Hindlimb muscle (tissue), 1 donor: ENCODE measurements around the gene ZNF8. TPM values are rescaled to one million over a fixed set of nuclear protein-coding genes. Genes with fewer than 3 reads are reported as not detected.
A peak's percentile ranks its signal among the peaks of the same experiment; 100 is the strongest.
"Not testable (repeated sequence)": the region's sequence is repeated elsewhere in the genome, so short reads cannot be mapped to it uniquely, and the experiment has no call there.

Experiments used
- DNase-seq: peaks from one replicate; pipeline ENCODE4 v3.0.0-alpha.2; 2013
- polyA plus RNA-seq: library from polyadenylated mRNA; unstranded; fragments of 120-200 nt; gene quantifications from one replicate; pipeline ENCODE4 v1.2.1, GENCODE V29; 2013; ENCODE audit not compliant: insufficient read length

The ZNF8 gene
- polyA plus RNA-seq: 5.7 TPM

DNA sequence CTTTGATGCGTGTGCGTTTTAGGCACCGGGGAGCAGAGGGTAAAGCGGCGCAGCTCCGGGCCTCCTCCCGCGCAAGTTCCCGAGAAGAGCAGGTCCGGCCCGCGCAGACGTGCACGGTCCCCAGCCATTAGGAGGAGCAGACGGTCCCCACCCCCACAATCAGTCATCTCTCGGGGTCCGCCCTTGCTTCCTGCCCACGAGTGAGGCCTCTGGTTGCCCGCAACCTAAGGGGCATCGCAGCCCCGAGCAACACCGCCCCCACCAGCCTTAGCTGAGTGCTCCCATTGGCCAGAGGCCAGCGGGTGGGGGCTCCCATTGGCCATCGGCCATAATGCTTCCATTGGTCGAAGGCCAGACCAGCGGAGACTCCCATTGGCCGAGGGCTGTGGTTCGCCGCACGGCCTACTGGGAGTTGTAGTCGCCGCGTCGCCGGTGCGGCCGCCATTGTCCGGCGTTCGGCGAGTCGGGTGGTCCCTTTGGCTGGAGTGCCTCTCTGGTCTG is at the start of gene ZNF8:
ZNF8 (plus strand) TSS at position 415 of the 501 bp plus-strand sequence. CDS start 127 bp downstream, outside the sequence.
- peak; percentile 97 for DNase-seq

DNA sequence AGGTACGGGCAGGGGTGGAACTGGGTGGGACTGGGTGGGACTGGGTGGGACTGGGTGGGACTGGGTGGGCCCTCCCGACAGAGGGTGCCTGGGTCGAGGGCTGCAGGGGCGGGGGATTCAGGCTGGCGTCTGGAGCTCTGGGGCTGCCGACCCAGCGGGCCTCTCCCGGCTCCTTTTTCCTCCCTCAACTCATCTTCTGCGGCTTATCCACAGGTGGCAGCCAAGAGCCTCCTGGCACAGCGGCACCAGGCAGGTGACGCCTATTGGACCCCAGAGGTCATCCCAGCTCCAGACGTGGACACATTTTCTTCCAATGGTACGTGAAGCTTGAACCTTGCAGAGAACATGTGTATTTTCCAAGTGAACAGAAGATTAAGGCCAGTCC is 49.5 kb upstream of the ZNF8 start:
- DNase-seq: peak; percentile 18

DNA sequence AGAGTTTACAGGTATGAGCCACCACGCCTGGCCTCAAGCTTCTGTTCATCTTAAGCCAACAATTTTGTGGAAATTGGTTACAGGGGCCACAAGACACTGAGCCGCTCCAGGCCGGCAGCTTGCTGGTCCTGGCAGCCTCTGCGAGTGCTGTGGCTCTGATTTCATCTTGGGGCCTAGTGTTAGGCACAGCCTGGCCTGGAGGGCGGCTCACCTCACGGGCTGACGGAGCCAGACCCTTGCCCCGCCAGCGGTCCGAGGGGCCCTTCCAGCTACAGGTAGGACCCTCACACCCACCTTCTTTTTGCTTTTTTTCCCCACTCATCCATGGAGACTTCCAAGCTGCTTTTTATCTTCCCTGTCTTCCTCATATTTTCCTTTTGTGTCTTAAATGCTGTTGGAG is 41.4 kb upstream of the ZNF8 start:
- DNase-seq: no peak

DNA sequence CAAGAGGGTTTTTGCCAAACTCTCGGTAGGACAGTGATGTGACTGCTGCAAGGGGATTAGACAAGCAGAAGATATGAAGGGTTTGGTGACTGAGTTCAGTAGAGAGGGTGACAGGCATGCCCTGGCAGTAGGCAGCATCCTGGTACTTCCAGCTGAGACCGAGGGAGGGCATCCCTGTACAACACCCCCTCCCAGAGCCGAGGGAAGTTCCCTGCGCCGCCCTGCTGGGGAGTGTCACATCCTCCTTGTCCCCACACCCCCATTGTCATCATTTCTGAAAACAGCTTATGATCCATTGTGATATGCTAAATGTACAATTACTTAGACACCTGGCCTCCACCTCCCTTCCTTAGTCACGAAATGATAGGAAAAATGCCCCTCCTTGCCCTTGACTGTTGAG is 35.4 kb upstream of the ZNF8 start:
- no peak for DNase-seq

DNA sequence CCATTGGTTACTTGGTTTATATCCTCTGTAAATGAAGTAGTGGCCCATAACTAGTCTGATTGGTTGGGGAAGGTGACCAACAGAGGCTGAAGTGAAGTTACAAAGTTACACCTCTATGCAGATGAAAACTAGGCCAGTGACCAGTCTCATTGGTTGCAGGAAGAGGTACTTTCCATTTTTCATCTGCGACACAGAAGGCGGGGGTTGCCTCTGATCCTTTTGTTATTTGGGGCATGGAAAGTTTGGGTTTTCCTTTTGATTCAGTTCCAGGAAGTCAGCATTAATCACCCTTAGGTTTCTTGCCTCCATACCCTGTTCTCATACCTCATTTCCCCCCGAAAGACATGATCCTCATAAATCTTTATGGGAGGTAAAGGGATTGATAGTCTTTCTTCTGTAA is 29.9 kb upstream of the ZNF8 start:
- no peak for DNase-seq

DNA sequence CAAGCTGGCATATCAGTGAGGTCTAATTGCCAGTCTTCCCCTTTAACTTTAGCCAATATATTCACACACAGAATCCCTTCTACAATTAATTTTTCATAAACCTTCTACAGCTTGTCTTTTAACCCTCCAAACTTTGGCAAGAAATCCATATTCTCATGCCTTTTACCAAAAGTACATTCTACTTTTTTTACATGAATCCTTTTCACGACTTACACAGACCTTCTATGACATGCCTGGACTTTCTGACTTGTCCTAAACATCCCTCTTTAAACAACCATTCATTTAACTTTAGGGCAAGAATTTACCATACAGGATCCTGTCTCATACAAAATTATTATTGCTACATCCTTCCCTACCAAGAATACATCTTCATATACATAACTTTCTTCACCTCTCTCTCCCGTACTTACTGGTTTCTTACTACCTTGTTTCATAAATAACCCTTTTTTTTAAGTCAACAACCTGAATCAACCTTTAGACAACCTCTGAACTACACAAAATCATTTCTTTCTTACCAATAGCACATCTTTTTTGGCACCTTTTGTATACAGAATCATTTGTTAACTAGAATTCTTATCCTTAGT is 26.6 kb upstream of the ZNF8 start:
- DNase-seq: no peak

DNA sequence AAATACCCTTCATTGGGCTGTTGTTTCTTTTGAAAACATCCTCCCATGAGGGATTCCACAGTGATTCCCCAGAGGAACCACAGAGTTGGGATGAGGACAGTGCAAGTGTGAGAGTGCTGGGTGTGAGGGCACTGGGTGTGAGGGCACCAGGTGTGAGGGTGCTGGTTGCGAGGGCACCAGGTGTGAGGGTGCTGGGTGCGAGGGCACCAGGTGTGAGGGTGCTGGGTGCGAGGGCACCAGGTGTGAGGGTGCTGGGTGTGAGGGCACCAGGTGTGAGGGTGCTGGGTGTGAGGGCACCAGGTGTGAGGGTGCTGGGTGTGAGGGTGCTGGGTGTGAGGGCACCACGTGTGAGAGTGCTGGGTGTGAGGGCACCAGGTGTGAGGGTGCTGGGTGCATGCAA is 20.5 kb upstream of the ZNF8 start:
- not testable (repeated sequence) for DNase-seq

DNA sequence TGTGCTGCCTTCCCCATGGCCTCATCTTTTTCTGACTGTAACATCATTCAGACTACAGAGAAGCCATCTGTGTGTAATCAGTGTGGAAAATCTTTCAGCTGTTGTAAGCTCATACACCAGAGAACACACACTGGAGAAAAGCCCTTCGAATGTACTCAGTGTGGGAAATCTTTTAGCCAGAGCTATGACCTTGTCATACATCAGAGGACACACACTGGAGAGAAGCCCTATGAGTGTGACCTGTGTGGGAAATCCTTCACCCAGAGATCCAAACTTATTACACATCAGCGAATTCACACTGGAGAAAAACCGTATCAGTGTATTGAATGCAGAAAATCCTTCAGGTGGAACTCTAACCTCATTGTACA is 17.2 kb upstream of the ZNF8 start:
- no peak for DNase-seq

DNA sequence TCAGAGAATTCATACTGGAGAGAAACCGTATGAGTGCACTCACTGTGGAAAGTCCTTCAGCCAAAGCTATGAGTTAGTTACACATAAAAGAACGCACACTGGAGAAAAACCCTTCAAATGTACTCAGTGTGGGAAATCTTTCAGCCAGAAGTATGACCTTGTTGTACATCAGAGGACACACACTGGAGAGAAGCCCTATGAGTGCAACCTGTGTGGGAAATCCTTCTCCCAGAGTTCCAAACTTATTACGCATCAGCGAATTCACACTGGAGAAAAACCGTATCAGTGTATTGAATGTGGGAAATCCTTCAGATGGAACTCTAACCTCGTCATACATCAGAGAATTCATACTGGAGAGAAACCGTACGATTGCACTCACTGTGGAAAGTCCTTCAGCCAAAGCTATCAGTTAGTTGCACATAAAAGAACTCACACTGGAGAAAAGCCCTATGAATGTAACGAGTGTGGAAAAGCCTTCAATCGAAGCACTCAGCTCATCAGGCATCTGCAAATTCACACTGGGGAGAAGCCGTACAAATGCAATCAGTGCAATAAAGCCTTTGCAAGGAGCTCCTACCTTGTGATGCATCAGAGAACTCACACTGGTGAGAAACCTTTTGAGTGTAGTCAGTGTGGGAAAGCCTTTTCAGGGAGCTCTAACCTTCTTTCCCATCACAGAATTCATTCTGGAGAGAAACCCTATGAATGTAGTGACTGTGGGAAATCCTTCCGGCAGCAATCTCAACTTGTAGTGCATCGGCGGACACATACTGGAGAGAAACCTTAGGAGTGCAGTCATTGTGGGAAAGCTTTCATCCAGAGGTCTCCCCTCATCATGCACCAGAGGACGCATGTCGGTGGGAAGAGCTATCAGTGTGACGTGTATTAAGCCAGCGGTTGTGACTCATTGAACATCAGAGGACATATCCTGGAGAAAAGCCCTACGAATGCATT is 16.5 kb upstream of the ZNF8 start:
- DNase-seq: no peak

DNA sequence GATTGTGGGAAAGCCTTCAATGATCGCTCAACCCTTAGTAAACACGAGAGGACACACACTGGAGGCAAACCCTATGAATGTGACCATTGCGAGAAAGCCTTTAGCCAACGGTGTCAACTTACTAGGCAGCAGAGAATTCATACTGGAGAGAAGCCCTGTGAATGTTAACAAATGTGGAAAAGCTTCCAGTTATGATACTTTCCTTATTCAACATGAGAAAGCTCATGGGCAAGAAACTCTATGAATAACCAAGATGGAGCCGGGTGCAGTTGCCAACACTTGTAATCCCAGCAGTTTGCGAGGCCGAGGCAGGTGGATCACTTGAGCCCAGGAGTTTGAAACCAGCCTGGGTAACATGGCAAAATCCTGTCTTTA is 15.8 kb upstream of the ZNF8 start:
- no peak for DNase-seq

DNA sequence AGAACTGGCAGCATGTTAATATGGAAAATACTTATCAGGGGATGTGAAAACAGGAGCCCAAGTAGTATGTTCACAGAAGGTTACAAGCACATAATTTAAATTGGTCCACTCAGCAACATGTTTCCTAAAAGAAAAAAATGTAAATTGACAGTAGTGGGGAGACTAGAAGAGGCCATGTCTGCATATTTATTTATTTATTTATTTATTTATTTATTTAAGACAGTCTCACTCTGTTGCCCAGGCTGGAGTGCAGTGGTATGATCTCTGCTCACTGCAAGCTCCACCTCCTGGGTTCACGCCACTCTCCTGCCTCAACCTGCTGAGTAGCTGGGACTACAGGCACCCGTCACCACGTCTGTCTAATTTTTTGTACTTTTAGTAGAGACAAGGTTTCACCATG is 13.7 kb upstream of the ZNF8 start:
- DNase-seq: no peak

DNA sequence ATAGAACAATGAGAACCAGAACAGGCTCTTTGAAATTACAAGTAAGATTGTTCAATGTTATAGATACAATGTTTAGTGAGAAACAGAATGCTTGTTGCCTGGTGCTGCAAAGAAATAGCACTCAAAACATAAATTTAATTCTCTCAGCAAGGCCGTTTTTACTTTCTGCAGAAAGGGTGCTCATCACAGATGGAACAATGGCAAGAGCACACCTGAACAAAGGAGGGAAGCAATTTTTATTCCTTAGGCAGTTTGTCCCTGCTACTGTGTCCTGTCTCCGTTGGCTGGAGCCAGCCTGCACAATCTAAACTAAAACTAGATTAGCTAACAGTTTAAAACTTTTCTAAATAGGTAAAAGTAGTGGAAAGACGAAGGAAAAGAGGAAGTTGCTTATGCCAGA is 10.4 kb upstream of the ZNF8 start:
- DNase-seq: no peak

DNA sequence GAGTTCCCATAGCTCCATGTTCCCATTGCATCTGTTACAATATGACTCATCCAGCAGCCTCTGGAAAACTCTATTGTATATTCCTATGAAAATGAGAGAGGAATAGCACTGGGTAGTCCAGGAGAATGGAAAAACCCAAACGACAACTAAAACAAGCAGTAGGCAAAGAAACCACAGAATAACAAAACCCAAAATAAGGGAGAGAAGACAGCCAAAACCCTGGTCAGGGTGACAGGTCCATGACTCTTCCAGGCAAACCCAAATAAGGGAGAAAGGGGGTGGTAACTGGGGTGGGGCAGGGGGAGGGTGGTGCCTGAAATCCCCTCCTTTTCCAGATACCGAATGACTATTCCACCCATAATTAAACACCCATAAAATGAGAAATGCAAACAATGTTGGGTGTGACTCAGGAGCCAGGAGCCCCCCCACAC is 4.0 kb upstream of the ZNF8 start:
- no peak for DNase-seq

DNA sequence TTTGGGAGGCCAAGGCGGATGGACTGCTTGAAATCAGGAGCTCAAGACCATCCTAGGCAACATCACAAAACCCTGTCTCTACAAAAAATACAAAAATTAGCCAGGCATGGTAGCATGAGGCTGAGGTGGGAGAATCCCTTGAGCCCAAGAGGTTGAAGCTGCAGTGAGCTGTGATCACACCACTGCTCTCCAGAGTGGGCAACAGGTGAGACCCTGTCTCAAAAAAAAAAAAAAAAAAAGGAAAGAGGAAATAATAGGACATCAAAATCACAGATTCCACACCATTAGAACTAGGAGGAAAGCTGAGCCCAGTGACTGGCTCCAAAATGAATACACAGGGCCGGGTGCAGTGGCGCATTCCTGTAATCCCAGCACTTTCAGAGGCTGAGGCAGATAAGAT is 3.2 kb upstream of the ZNF8 start:
- no peak for DNase-seq

DNA sequence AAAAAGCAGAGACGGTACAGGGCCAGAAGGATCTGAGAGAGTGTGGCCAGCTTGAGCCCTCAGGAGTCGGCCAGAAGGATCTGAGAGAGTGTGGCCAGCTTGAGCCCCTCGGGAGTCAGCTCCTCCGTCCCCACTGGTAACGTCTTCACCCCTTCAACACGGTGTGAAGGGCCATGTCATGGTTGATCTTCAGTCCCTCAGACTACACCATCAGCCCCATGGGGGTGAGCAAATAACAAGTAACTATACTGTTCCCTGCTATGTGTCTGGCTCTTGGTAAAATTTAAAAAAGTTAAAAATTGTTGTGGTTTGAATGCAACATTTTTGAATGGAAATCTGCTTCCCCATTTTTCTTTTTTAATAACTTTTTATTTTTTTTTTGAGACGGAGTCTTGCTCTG is 1.6 kb upstream of the ZNF8 start:
- DNase-seq: no peak

DNA sequence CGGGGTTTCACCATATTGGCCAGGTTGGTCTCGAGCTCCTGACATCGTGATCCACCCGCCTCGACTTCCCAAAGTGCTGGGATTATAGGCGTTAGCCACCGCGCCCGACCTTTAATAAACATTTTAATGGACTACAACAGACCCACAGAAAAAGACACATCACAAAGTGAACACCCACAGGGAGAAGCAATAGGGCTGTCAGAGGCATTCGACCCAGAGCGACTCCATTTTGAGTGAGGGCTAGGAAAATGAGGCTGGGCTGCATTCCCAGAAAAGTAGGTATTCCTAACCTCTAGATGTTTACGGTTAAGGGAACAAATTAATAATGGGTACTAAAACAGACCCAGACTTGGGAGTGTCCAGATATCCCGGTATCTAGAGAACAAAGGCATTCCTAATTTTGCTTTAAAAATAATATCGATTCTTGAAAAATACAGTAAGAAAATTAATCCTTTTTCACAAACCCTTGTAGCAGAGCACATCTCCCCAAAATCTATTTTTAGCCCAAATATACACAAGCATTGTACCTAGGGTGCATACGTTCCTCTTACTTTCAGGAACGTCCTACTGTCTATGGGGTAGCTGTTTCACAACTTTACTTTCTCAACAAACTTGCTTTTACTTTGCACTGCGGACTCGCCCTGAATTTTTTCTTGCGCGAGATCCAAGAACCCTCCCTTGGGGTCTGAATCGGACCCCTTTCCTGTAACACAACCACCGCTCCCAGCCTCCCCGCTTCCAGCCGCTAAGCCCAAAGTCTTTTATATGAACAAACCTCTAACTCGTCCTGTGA is 811 bp upstream of the ZNF8 start:
- no peak for DNase-seq

DNA sequence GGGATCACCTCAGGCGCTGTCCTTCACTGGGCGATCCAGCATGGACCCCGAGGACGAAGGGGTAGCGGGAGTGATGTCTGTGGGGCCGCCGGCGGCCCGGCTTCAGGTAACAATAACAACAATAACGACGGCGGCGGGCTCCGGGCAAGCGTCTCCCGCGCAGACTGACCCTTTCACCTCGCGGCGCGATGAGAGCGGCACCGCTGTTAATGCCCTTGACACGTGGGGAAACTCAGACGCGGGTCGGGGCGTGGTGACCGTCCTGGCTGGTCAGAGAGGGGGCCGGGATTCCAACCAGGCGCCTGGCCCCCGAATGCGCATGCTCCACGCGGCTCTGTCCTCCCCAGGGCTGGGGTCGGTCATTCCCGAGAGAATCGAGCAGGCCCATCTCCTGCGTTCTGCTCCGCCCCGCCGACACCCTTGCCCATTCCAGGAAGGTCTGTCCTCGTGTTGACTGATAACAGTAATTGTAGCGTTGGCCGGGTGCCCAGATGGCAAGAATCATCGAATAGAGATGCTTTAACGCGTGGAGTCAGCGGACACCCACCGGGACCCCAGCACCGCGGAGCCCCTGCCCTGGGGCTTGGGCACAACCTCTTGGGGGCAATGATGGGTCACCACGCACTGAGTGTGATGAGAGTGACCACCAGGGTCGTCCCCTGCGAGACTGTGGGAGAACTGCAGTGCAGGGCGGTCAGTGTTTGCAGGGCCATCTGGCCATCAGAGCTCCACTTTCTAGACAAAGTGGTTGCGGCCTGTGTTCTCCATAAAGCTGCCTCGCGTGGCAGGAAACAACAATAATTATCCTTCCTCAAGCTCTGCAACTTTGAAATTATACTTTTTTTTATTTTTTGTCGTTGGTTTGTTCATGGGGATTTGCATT is 528 bp downstream of the ZNF8 start:
- peak; percentile 64 for DNase-seq

DNA sequence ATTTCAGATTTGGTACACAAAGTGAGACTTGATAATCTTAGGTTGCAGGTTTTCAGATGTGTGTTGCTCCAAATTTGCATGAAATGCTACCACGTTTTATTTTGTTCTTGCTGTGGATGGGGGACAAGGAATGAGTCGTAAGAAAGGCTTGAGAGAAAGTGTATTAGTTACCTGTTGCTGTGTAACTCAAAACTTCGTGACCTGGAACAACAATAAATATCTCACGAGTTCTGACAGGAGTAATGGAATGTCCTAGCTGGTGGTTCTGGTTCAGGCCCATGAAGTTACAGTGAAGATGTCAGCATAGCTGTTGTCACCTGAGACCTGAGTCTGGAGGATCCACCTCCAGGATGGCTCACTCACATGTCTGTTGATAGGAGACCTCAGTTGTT is 1.2 kb downstream of the ZNF8 start:
- no peak for DNase-seq

DNA sequence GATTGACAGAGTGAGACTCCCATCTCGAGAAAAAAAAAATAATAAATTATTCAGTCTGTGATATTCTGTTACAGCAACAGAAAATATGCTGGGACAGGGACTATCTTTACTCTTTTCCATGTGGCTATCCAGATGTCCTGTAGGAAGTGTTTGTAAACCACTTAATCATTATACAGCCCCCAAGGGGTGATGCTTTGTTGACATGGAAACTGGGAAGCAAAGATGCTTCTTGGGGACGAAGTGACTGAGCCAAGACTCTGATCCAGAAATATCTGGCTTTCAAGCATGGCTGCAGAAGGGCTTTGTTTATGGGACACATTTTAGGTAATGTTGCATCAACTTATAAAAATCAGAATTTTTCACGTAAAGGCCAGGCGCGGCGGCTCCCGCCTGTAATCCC is 5.4 kb downstream of the ZNF8 start:
- DNase-seq: peak; percentile 34

DNA sequence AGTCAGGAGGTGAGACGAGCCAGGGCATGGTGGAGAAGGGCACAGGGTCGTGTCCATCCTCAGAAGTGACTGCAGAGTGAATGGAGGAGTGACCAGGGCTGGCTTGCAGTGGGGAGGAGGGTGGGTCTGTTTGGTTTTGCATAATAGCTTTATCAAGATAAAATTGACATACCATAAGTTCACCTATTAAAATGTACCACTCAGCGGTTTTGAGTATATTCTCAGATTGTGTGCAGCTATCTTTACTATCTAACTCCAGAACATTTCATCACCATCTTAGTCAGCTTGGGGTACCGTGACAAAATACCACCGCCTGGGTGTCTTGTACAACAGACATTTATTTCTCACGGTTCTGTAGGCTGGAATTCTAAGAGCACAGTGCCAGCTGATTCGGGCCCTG is 13.2 kb downstream of the ZNF8 start:
- DNase-seq: no peak

DNA sequence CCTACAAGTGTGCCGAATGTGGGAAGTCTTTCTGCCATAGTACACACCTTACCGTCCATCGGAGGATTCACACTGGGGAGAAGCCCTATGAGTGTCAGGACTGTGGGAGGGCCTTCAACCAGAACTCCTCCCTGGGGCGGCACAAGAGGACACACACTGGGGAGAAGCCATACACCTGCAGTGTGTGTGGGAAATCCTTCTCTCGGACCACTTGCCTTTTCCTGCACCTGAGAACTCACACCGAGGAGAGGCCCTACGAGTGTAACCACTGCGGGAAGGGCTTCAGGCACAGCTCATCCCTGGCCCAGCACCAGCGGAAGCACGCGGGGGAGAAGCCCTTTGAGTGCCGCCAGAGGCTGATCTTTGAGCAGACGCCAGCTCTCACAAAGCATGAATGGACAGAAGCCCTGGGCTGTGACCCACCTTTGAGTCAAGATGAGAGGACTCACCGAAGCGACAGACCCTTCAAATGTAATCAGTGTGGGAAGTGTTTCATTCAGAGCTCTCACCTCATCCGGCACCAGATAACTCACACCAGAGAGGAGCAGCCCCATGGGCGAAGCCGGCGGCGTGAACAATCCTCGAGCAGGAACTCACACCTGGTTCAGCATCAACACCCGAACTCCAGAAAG is 16.1 kb downstream of the ZNF8 start:
- DNase-seq: no peak

DNA sequence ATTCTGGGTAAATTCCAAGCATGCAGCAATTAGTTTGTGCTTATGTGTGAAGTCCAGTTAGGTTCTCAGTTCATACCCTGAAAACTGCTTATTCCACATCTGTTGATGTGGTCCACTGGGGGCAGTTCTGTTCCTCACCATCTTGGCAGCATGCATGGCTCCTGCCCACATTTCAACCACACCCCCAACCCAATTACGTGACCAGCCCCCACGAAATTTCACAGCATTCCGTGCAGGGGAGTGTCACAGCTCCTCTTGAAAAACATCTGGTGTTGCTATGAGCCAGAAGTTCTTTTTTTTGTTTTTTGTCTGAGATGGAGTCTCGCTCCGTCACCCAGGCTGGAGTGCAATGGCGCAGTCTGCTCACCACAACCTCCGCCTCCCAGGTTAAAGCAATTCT is 17.3 kb downstream of the ZNF8 start:
- no peak for DNase-seq
